ENCODE results near the gene PMM1.
"Not testable (repeated sequence)": the region's sequence is repeated elsewhere in the genome, so short reads cannot be mapped to it uniquely, and the experiment has no call there.

PMM1 gene

GRCh38 chr22:41589391-41590241, at the start of gene PMM1:
TSS of gene PMM1 (minus strand) at chr22:41589840. CDS start at chr22:41589805, 35 bp downstream.
- DNase-seq, result peak; percentile 67 to 100 (median 99)

- no peak for DNase-seq
Measured at GRCh38 chr22:41638748-41639147, 49.1 kb upstream of the PMM1 start.

- DNase-seq, result no peak
Measured at GRCh38 chr22:41638124-41638523, 48.5 kb upstream of the PMM1 start.

DNA sequence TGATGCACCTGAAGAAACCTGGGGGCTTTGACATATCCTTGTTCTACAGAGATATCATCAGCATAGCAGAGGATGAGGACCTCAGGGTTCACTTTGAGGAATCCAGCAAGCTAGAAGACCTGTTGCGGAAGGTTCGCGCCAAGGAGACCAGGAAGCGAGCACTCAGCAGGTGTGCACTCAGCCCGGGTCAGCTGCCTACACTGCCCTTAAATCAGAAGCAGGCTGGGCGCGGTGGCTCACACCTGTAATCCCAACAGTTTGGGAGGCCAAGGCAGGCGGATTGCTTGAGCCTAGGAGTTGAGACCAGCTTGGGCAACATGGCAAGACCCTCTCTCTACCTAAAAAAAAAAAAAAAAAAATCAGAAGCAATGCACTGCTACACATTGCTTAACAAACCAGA, 48.0 kb upstream of the PMM1 start:
- not testable (repeated sequence) for DNase-seq

DNA sequence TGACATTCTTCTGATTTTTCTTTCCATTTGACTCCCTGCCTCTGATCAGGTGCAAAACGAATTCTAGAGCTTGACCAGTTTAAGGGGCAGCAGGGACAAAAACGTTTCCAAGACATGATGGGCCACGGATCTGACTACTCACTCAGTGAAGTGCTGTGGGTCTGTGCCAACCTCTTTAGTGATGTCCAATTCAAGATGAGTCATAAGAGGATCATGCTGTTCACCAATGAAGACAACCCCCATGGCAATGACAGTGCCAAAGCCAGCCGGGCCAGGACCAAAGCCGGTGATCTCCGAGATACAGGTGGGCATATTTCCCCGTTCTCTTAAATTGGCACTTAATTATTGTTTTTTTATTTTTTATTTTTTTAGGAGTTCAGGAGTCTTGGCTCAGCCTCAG, 46.8 kb upstream of the PMM1 start:
- peak in 7 of 51 donors; percentile 7 to 63 (median 13) for DNase-seq

- DNase-seq, result not testable (repeated sequence)
Measured at GRCh38 chr22:41634610-41635009, 45.0 kb upstream of the PMM1 start.

DNA sequence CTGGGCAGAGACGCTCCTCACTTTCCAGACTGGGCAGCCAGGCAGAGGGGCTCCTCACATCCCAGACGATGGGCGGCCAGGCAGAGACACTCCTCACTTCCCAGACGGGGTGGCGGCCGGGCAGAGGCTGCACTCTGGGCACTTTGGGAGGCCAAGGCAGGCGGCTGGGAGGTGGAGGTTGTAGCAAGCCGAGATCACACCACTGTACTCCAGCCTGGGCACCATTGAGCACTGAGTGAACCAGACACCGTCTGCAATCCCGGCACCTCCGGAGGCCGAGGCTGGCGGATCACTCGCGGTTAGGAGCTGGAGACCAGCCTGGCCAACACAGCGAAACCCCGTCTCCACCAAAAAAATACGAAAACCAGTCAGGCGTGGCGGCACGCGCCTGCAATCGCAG, 42.0 kb upstream of the PMM1 start:
- DNase-seq, result not testable (repeated sequence)

GRCh38 chr22:41631115-41631514, 41.5 kb upstream of the PMM1 start:
- DNase-seq, result not testable (repeated sequence)

GRCh38 chr22:41625577-41625976, 35.9 kb upstream of the PMM1 start:
- no peak for DNase-seq

DNA sequence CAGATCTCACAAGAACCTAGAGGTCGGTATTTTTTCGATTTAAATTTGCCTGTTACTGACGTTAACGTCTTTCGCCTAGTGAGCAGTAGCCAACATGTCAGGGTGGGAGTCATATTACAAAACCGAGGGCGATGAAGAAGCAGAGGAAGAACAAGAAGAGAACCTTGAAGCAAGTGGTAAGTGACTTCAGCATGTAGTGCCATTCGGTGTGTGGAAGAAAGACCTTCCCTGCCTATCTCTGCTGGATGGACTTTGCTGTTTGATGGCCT, 32.2 kb upstream of the PMM1 start:
- no peak for DNase-seq

DNA sequence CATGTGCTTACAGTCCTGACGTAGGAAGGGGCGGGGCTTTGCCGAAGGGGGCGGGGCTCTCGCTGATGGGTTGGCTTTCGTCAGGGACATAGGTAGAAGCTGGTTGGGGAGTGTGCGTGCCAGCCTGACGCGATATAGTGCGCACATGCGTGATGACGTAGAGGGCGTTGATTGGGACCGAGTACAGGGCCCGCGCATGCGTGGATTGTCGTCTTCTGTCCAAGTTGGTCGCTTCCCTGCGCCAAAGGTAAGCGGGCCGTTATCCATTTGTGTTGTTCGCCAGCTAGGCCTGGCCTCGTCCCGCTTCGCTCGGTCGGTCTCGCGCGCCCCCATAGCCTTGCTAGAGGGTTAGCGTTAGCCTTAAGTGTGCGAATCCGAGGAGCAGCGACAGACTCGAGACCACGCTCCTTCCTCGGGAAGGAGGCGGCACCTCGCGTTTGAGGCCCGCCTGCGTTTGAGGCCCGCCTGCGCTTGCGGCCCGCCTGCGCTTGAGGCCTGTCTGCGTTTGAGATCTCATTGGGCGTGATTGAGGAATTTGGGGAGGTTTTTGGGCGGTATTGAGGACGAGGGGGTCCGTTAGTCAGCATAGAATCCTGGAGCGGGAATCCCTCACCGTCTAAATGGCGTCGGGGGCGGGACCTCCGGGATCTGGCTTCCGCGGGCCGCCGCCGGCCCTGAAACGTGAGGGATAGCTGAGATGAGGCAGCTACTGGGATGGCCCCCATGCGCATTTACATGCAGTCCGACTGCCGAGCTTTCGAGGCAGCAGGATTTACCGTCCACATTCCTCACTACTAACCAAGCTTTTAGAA, 31.7 kb upstream of the PMM1 start, which contains the start of gene XRCC6:
XRCC6 (plus strand) TSS at position 197 of the 812 bp plus-strand sequence. CDS start 710 bp downstream, outside the sequence.
- peak; percentile 79 to 100 (median 99) for DNase-seq

DNA sequence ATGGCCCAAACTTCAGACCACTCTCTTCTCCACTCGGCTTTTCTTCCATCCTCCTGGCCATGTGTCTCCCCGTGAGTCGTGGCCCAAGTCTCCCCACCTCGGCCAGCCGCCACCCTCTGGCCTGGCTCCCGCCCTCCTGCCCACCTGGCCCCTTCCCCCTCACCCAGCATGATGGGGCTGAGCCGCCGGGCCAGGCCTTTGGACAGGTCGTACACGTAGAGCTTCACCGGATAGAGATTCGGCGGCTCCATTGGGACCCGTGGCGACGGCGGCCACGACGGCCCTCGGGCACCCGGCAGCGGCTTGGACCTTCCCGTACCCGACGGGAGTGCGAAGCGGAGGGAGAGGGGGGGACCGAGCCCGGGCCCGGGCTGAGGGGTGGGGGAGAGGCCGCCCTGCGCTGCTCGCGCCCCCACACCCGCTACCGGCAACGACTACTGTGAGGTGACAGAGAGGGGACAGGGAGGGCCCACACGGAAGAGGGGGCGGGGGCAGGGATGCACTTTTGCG, 31.0 kb upstream of the PMM1 start, which contains the start of gene DESI1:
DESI1 (minus strand) TSS at position 455 of the 510 bp plus-strand sequence; CDS start at position 251, 204 bp downstream.
- DNase-seq, result peak in 12 of 51 donors; percentile 36 to 68 (median 56)

DNA sequence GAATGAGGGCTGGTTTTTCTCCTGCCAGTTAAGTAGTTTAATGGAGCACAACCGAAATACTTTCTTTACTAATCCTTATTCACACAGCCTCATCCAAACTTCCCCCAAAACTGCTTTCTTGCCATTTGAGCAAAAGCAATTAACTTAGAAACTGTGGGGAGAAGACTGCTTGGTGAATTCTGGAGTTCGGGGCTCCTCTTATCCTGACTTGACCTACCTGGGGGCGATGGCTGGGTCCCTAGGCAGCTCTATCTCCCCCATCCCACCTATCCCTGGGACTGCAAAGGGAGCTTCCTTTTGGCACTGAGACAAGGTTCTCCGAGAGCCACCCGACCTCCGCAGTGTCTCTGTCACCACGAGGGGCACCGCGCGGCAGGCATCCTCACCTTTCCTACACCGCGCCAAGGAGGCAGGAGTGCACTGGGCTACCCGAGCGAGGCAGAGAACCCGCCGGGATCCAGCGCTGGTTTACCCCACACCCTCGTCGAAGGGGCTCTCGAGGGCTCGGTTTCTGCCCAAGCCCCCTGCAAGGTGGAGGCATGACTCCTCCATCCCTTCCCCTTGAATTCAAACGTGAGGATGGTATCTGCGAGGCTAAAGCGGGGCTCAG, 30.4 kb upstream of the PMM1 start:
- peak in 25 of 51 donors; percentile 5 to 67 (median 26) for DNase-seq

DNA sequence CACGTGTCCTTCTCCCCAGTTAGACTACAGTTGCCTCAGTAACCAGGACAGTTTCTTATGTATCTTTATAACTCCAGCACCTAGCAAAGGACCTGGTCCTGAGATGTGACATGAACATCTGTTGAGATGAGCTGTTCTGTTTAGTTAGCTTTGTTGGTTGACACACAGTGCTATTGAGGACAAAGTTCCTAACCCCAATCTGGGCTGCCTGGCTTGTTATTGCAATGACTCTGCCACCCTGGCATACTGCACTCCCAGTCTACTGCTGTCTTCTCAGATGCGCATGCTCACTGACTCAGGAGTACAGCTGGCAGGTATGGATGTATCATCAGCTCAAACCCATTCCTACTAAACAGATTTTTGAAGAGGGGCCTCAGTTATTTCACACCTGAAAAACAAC, 23.8 kb upstream of the PMM1 start:
- no peak for DNase-seq

GRCh38 chr22:41612603-41613306, 23.1 kb upstream of the PMM1 start:
- no peak for DNase-seq

- no peak for DNase-seq
Measured at GRCh38 chr22:41608386-41608785, 18.7 kb upstream of the PMM1 start.

GRCh38 chr22:41603873-41604332, 14.3 kb upstream of the PMM1 start:
- no peak for DNase-seq

- no peak for DNase-seq
Measured at GRCh38 chr22:41600976-41601375, 11.3 kb upstream of the PMM1 start.

- DNase-seq, result no peak
Measured at GRCh38 chr22:41598891-41599635, 9.4 kb upstream of the PMM1 start.

DNA sequence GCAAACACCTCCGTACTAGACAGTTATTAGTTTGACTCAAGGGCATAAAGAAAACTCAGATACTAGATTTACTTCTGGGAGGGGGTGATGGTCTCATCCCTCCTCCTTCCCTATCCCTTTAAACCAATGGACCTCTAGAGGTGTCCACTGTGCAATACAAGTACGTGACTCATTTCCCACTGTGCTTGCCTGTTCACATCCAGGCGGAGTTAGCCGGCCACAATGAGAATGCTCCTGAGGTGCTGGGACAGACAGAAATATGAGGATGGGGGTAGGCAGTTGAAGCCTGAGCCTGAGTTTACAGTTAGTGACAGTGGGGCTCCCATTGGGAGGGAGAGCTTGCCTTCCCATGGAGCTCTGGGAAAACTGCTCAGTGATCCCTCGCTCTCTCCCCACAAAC, 8.4 kb upstream of the PMM1 start:
- DNase-seq, result no peak

All from hypothalamus (tissue), 51 donors.